Activated T-cell treated with anti-CD3 and anti-CD28 coated beads, Interleukin-2, amount 50 U/mL, for 4 hours (primary cell): ENCODE measurements around the gene TVP23C. TPM values are rescaled to one million over a fixed set of nuclear protein-coding genes. Genes with fewer than 3 reads are reported as not detected.

Experiments
- ATAC-seq, 2 donors: fragments of 200-7000 bp; cut with Tn5 transposase; one replicate each; pipeline ENCODE4 v1.10.0; 2021
- DNase-seq: peaks from one replicate; pipeline ENCODE4 v3.0.0-alpha.2; 2020
- H3K27me3 Mint-ChIP-seq: one replicate; pipeline ENCODE4 v1.8.0; 2021; ENCODE audit warnings: low read depth, mixed read lengths
- H3K36me3 Mint-ChIP-seq: one replicate; pipeline ENCODE4 v1.8.0; 2022; ENCODE audit warnings: mixed read lengths; ENCODE audit not compliant: insufficient read depth
- H3K4me1 Mint-ChIP-seq: one replicate; pipeline ENCODE4 v1.8.0; 2021; ENCODE audit warnings: low read depth, mixed read lengths
- H3K4me3 Mint-ChIP-seq: one replicate; pipeline ENCODE4 v1.8.0; 2021; ENCODE audit warnings: mild to moderate bottlenecking, moderate library complexity, mixed read lengths
- H3K9me3 Mint-ChIP-seq: one replicate; pipeline ENCODE4 v1.8.0; 2021; ENCODE audit warnings: mixed read lengths
- total RNA-seq, 3 donors: library from RNA; stranded (reverse); gene quantifications; one replicate each; pipeline ENCODE4 v1.2.1, GENCODE V29; 2021

TVP23C gene
- total RNA-seq, 3 donors from 2014 or later: 2.6 to 4.6 (median 3.7) TPM

- peaks cover 31% of the 10 kb centered on the region for H3K36me3 Mint-ChIP-seq
- no peak for DNase-seq
- peaks cover 10% of the 10 kb centered on the region for H3K9me3 Mint-ChIP-seq
- no peaks in the 10 kb centered on the region for H3K27me3 Mint-ChIP-seq
- ATAC-seq: no peak
- no peaks in the 10 kb centered on the region for H3K4me1 Mint-ChIP-seq
- H3K4me3 Mint-ChIP-seq: no peak overlapping the region
Measured at GRCh38 chr17:15453246-15453645, 110.0 kb downstream of the TVP23C start.

GRCh38 chr17:15452746-15453145 lies 110.5 kb downstream of the TVP23C start:
- H3K9me3 Mint-ChIP-seq: peaks cover 10% of the 10 kb centered on the region
- ATAC-seq: no peak
- DNase-seq: no peak
- no peaks in the 10 kb centered on the region for H3K4me1 Mint-ChIP-seq
- H3K4me3 Mint-ChIP-seq: no peak overlapping the region
- peaks cover 31% of the 10 kb centered on the region for H3K36me3 Mint-ChIP-seq
- no peaks in the 10 kb centered on the region for H3K27me3 Mint-ChIP-seq

Other genes with a start within 250 kb of the TVP23C start
- under 1 TPM in 1 of 3 donors, not detected in 2; 0.23 TPM for gene TEKT3, start 221.9 kb downstream of the TVP23C start, total RNA-seq
- gene CDRT4, start 95.9 kb downstream of the TVP23C start, total RNA-seq: 1 to 10 TPM in 1 of 3 donors, under 1 TPM in 2; 0.54 to 1.1 (median 0.63) TPM
- gene FBXW10B, start 56.2 kb upstream of the TVP23C start, total RNA-seq: 1 to 10 TPM in 1 of 3 donors, under 1 TPM in 2; 0.73 to 2.1 (median 0.87) TPM
- gene TRIM16, start 120.8 kb upstream of the TVP23C start, total RNA-seq: 1 to 10 TPM; 6.7 to 9.3 (median 8.5) TPM
- 10 to 100 TPM; 30.2 to 33.9 (median 30.6) TPM for gene ZNF286A, start 136.3 kb upstream of the TVP23C start, total RNA-seq
- gene TBC1D26, start 168.8 kb upstream of the TVP23C start, total RNA-seq: not detected